ENCODE data around the gene SEPTIN8. TPM values are rescaled to one million over a fixed set of nuclear protein-coding genes. Genes with fewer than 3 reads are reported as not detected.

Gene SEPTIN8
- total RNA-seq, 1 donor from 2014 or later, result 29.5 TPM

- DNase-seq, result no peak
Observed at GRCh38 chr5:132763181-132764036, 13.6 kb downstream of the SEPTIN8 start.

- DNase-seq, result no peak
Observed at GRCh38 chr5:132762246-132763000, 14.6 kb downstream of the SEPTIN8 start.

GRCh38 chr5:132761321-132762240 lies 15.5 kb downstream of the SEPTIN8 start:
- no peak for DNase-seq

GRCh38 chr5:132760601-132761317 lies 16.3 kb downstream of the SEPTIN8 start:
- DNase-seq, result no peak

GRCh38 chr5:132760049-132760420 lies 17.0 kb downstream of the SEPTIN8 start:
- no peak for DNase-seq

- no peak for DNase-seq
Observed at GRCh38 chr5:132759114-132760048, 17.7 kb downstream of the SEPTIN8 start.

GRCh38 chr5:132758451-132758850 lies 18.6 kb downstream of the SEPTIN8 start:
- no peak for DNase-seq

GRCh38 chr5:132756542-132756941 lies 20.5 kb downstream of the SEPTIN8 start:
- no peak for DNase-seq

- DNase-seq, result no peak
Observed at GRCh38 chr5:132754947-132755346, 22.1 kb downstream of the SEPTIN8 start.

GRCh38 chr5:132754111-132754510 lies 22.9 kb downstream of the SEPTIN8 start:
- DNase-seq, result no peak

GRCh38 chr5:132753135-132753987 lies 23.7 kb downstream of the SEPTIN8 start:
- DNase-seq, result peak; percentile 56

GRCh38 chr5:132752581-132753125 lies 24.4 kb downstream of the SEPTIN8 start:
- DNase-seq, result no peak

GRCh38 chr5:132751971-132752580 lies 25.0 kb downstream of the SEPTIN8 start:
- no peak for DNase-seq

- DNase-seq, result no peak
Observed at GRCh38 chr5:132751444-132751843, 25.6 kb downstream of the SEPTIN8 start.

GRCh38 chr5:132750471-132751230 lies 26.4 kb downstream of the SEPTIN8 start:
- no peak for DNase-seq

- no peak for DNase-seq
Observed at GRCh38 chr5:132749506-132749905, 27.5 kb downstream of the SEPTIN8 start.

GRCh38 chr5:132748522-132749000 lies 28.5 kb downstream of the SEPTIN8 start:
- no peak for DNase-seq
